GM18502 (cell line): ENCODE measurements around the gene CDK6.
"Not testable (repeated sequence)": the region's sequence is repeated elsewhere in the genome, so short reads cannot be mapped to it uniquely, and the experiment has no call there.

Experiments used
- ATAC-seq: cut with Tn5 transposase; IDR thresholded peaks from one replicate; pipeline ENCODE4 v1.9.1; 2021; ENCODE audit warnings: mild to moderate bottlenecking; ENCODE audit not compliant: unreplicated experiment, poor library complexity

CDK6 gene

DNA sequence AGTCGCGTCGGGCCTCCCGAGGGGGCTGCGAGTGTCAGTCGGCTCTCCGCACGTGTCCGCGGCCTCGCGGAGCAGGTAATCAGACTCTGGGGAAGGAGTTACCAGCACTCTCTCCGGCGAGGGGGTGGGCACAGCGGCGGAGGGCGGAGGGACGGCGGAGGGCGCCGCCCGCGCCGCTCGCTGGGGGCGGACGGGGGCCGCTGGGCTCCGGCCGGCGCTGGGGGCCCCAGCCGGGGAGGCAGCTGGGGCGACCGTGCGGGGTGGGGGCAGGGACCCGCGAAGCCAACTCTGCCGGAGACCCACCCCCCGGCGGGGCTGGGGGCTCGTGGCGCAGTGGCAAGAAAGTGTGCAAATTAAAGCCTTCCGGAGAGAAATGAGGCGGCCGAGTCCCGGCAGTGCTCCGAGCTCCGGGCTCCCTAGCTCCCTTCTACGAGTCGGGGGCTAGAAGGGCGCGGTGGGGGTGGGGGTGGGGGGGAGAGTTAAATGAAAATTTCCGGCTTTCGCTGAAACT, at the start of gene CDK6:
Gene CDK6 (minus strand): TSS at position 85 of the 511 bp plus-strand sequence. CDS start 3,250 bp downstream, outside the sequence.
- ATAC-seq = peak; percentile 41

DNA sequence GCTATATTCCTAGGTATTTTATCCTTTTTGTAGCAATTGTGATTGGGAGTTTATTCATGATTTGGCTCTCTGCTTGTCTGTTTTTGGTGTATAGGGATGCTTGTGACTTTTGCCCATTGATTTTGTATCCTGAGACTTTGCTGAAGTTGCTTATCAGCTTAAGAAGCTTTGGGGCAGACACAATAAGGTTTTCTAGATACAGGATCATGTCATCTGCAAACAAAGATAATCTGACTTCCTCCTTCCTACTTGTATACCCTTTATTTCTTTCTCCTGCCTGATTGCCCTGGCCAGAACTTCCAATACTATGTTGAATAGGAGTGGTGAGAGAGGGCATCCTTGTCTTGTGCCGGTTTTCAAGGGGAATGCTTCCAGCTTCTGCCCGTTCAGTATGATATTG, 49.7 kb upstream of the CDK6 start:
- ATAC-seq = not testable (repeated sequence)

DNA sequence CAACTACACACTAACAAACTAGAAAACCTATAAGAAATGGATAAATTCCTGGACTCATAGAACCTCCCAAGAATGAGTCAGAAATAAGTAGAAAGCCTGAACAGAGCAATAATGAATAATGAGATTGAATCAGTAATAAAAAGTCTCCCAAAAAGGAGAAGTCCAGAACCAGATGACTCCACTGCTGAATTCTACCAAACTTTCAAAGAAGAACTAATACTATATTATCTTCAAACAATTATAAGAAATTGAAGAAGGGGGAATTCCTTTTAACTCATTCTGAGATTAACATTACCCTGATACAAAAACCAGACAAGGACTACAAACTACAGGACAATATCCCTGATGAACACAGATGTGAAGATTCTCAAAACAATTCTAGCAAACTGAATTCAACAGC, 47.8 kb upstream of the CDK6 start:
- ATAC-seq = peak; percentile 45

DNA sequence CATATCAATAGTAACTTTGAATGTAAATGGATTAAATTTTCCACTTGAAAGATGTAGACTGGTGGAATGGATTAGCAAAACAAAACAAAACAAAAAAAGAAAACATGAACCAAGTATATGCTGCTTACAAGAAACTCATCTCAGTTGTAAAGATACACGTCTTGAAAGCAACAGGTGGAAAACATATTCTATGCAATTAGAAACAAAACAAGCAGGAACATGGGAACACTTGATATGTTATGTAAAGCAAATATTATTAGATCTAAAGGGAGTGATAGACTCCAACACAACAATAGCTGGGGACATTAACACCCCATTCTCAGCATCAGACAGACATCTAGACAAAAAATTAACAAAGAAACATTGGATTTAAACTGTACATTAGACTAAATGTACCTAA, 46.4 kb upstream of the CDK6 start:
- no peak for ATAC-seq

DNA sequence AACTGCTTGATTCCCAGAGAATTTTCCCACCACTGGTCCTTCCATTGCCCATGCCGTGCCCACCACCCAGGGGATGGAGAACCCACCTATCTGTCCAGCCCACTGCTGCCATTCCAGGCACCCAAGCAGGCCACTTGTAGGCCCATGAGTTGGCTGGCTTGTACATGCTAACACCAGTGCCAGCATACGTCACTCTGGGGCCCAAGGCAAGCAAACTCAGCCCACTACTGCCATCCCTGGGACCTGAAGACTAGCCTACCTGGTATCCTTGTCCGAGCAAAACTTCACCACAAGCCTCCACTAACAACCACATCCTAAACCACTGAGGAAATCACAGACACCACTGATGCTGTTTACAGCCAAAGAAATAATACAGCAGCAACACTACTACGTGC, 44.7 kb upstream of the CDK6 start:
- ATAC-seq = no peak

DNA sequence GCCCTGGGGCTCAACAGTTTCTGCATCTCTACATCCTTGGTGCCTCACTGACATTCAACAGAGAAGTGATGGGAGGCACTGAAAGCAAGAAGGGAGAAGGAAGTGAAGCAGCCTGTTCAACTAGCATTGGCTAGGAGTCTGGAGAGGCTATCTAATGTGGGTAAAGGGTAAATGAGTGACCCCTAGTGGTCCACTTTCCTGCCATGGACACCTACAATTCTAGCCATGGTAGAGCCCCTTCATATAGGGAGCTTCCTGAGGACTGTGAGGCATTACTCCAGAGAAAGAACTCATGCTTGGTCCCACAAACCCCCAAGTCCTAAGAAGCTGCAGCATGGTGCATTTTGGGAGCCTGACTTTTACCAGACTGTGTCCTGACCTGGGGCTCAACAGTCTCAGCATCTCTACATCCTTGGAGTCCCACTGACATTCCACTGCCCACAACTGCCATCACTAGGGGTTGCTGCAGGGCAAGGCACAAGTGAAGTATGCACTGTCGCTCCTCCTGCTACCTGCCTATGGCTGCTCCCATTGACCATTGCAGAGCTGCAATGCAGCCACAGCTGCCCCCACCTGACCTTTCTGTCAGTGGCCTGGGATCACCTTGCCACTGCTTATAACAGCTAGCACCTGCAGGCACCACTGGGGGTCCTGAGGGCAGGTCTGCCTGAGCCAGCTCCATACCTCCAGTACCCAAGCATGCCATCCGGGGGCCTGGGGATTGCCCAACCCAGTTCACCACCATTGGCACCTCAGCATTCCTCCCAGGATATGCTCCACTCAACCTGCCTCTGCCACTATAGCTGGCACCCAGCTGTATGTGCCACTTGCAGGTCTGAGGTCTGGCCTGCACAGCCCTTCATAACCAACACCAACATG, 44.1 kb upstream of the CDK6 start:
- no peak for ATAC-seq

DNA sequence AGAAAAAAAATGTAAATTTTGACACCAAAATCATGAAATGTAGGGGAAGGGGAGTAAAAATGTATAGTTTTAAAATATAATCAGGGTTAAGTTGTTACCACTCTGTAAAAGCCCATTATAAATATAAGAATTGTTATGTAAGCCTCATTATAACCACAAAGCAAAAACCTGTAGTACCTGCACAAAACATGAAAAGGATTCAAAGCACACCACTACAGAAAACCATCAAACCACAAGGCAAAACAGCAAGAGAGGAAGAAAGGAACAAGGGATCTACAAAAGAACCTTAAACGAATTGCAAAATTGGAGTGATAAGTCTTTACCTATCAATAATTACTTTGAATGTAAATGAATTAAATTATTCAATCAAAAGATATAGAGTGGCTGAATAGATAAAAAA, 41.0 kb upstream of the CDK6 start:
- no peak for ATAC-seq

DNA sequence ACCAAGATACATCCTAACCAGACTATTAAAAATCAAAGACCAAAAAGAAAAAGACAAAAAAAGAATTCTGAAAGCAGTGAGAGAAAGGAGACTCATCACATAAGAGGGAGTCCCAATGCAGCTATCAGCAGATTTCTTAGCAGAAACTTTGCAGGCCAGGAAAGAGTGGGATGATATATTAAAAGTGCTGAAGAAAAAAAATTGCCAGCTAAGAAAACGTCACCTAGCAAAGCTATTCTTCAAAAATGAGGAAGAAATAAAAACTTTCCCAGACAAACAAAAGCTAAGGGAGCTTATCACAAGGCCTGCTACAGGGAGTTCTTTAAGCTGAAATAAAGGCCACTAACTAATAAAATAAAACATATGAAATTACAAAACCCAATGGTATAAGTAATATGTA, 40.5 kb upstream of the CDK6 start:
- no peak for ATAC-seq

DNA sequence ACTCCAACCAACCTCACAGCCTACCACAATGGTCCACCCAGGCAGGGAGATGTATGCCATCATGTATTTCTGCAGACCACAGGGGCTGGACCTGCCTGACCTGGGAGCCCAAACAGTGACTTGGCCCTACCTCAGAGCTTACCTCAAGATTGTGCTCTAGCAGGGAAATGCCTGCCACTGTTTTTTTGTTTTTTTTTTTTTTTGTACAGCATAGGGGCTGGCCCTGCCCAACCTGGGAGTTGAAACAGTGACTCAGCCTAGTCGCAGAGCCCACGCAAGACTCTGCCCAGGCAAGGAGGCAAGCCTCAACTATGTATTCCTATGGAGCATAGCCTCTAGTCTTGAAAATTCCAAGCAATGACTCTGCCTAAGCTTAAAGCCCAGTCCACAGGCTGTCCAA, 39.3 kb upstream of the CDK6 start:
- no peak for ATAC-seq

DNA sequence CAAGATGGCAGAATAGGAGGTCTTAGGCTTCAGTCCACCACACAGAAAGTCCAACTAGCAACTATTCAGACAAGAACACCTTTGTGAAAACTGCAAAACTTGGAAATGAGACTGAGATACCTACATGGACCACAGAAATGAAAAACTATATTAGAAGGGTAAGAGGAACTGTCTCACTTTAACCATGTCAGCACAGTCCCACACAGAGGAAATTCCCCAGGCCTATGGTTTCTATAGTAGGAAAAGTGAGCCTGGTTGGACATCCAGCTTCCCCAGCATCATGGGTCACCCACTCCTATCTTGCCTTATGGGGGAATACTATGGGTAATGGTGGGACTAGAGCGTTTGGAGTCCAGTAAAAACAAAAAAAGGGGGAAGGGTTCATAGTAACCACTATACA, 38.8 kb upstream of the CDK6 start:
- ATAC-seq = no peak

DNA sequence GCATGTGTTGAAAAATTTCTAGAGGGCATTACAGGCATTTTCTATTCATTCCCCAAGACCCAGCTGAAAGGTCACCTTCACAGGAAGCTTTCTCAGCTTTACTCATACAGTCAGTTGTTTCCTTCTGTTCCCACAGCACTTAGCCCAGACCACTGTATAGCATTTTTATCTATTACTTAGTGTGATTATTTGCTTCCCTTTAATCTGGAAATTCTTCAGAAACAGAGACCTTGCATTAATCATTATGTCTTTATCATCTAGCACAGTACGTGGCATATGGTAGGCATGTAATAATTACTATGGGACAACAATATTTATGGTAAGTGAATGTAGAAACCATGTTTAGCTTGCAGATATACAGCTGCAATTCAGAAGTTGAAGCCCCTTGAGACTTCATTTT, 38.2 kb upstream of the CDK6 start:
- no peak for ATAC-seq

DNA sequence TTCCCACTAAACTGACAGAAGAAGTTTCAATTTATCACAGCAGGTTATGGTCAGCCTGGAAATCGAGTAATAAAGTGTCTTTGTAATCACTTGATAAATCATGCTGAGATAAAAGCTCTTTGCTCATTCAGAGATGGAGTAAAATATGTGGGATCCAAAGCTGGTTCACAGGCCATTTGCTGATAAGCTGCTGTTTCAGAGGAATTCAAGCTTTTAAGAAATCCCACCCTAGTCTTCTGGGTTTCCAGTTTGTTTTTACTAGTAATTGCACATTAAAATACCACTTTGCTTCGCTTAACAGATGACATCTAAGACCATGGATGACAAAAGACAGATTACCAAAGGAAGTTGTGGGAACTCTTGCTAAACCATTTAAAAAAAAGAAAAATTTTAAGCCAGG, 37.4 kb upstream of the CDK6 start:
- no peak for ATAC-seq

DNA sequence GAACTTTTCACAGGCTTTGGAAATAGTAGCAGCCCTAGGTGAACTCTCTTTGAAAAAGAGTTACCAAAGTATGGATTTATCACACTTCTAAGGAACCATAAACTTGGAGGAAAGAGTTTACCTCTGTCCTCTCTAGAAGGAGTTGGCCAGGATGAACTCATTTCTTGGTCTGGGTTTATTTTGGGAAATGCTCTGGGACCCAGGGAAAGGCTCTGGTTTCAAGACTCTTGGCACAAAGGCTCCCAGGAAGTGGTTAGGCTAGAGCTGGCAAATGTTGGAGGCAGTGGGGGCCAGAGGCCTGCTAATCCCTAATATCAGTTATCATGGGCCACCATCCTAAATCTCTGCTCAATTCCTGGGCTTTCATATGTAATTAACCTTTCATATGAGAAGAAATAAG, 36.3 kb upstream of the CDK6 start:
- ATAC-seq = no peak

DNA sequence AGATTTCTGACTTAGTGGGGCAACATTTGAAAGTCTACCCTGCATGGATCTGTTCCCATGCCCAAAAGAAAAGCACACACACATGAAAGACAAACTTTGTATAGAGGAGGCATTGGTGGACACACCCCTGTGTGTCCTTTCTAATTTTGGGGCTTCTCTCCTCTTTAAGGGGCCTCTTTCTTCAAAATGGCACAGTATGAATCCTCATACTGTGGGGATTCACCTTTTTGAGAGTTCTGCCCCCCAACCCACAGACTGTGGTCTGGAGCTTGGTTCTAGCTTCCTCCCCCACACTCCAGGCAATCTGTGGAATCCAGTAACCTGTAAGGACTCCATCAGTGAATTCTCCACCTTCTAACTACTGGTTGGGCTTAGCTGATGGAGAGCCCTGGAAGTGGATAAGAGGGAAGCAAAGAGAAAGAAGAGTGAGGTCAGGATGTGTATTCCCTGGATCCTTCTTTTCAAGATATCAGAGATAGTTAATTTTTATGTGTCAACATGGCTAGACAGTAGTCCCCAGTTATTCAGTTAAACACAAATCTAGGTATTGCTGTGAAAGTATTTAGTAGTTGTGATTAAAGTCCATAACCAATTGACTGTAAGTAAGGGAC, 32.4 kb upstream of the CDK6 start:
- no peak for ATAC-seq

DNA sequence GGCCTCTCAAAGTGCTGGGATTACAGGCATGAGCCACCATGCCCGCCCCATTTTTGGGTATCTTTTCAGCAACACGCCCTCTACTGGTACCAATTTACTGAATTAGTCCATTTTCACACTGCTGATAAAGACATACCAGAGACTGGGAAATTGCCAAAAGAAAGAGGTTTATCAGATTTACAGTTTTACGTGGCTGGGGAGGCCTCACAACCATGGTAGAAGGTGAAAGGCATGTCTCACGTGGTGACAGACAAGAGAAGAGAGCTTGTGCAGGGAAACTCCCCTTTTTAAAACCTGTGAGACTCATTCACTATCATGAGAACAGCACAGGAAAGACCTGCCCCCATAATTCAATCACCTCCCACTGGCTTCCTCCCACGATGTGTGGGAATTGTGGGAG, 27.8 kb upstream of the CDK6 start:
- ATAC-seq = not testable (repeated sequence)

DNA sequence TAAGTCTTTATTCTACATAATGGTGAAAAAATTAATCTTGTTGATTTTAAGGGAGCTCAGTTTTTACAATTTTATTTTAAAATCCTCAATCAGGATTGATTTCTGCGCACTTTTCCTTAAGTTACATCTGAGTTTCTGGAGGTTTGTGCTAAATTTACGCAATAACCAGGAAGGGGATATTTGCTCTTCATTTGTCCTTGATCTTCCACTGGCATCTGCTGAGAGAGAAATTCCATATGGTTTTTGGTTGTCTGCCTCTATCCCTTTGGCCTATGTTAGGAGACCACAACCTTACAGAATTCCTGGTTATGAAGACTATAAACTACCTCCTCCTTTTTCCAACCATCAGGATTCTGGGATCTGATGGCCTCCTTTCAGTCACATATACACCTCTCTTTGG, 20.1 kb upstream of the CDK6 start:
- ATAC-seq = no peak

DNA sequence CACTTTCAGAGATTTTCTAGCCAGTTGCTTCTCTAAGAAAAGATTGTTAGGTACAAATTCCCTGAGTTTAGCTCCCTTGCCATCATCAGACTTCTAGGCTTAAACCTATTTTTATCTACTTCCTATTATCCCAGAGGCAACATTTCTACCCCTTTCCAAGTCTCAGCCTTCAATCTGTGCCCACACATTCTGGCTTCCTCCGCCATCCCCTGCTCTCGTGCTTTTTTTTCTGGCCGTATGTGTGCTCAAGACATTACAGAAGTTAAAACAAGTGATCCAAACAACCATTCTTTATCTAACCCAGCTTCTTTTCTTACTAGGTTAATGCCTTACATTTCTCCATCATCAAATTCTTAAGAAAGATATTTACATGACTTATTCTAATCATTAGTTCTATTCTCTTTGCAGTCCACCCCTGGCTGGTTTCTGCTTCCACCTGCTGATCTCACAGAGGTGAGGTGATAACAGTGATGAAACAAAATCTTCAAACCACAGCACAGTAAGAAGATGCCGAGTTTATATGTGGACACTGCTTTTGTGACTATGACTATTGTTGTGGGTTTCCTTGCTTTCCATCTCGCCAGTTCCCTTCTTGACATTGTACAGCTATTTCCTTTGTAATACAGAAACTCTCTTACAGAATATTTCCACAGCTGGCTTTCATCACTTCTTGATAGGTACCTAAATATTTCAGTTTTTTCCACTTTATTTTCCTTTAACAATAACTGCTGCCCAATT, 18.3 kb upstream of the CDK6 start:
- peak; percentile 68 for ATAC-seq

DNA sequence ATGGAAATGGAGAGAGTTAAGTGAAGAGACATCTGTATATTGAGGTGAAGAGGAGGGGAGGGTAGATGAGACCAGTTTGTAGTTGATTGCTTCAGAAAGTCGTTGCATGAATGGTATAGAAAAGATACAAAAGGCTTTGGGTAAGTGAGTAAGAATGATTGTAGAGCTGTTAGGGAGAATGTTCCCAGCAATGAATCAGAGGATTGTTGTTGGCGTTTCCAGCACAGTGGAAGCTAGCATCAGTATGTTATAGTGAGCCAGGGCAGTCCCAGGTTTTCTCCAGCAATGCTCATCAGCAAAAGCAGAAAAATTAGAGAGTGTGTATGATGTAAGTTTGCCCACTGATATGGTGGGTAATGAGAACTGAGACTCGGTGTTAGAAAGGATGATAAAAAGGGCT, 15.4 kb upstream of the CDK6 start:
- no peak for ATAC-seq

DNA sequence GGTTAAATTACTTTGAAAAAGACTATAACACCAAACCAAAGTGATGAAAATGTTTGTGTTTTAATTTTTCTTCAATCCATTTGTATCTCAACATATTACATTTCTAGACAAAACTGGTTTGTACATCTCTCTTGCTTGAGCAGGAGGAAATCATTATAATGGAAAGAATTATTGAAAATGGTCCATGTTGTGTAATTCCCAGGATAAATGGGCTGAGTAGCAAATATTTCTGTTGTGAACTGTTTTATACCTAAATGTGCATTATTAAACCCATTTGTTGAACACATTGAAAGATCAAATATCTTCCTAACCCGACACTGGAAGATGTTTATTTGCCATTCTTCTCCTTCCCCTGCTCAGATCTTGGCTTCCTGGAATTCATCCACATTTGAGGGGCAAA, 14.1 kb upstream of the CDK6 start:
- ATAC-seq = no peak

DNA sequence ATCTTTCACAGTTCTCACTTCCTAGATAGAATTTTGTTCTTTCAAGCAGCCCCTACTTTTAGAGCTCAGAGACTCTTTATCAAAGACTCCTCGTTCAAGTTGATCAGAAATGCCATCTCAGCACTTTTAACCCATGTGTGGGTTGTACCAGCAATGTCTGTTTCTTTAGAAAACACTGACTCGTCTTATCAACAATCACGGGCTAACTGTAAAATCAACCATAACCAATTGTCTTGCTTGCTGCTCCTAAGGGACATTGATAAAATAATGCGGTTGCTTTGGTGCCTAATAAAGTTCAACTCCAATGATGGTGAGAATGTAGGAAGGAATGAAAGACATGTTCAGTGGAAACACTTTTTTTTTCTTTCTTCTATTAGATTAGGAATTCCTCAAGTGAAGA, 12.9 kb upstream of the CDK6 start:
- ATAC-seq = no peak

DNA sequence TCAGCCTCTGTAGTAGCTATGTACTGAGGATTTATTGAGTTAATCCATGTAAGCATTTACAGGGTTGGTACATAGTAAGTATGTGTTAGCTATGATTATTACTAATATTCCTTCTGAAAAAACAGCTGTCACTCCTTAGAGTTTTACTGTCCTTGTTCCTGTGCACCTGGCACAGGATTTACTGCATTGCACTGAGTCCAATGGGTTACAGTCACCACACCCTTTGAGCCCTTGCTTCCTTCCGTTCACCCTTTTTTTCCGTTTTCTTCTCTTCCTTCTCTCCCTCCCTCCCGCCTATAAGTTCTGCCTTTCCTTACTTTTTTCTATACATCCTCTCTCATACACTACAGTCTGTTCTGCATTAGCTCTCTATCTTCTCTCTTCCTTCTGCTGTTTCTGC, 12.5 kb upstream of the CDK6 start:
- no peak for ATAC-seq
